ENCODE results near the gene EFNA5.

The EFNA5 gene

GRCh38 chr5:107652839-107653607, 17.7 kb downstream of the EFNA5 start:
- in situ Hi-C loops (cut with MboI; ENCODE audit: low pct_unique_long_range_greater_than_20kb, low sequenced_read_pairs), result no loop called here
- DNase-seq, result no peak

GRCh38 chr5:107652408-107652807, 18.3 kb downstream of the EFNA5 start:
- in situ Hi-C loops (cut with MboI; ENCODE audit: low pct_unique_long_range_greater_than_20kb, low sequenced_read_pairs), result no loop called here
- DNase-seq, result no peak

GRCh38 chr5:107651325-107651724, 19.4 kb downstream of the EFNA5 start:
- in situ Hi-C loops (cut with MboI; ENCODE audit: low pct_unique_long_range_greater_than_20kb, low sequenced_read_pairs), result no loop called here
- DNase-seq, result no peak

GRCh38 chr5:107646418-107646817, 24.3 kb downstream of the EFNA5 start:
- in situ Hi-C loops (cut with MboI; ENCODE audit: low pct_unique_long_range_greater_than_20kb, low sequenced_read_pairs), result no loop called here
- DNase-seq, result no peak

GRCh38 chr5:107640568-107640967, 30.2 kb downstream of the EFNA5 start:
- in situ Hi-C loops (cut with MboI; ENCODE audit: low pct_unique_long_range_greater_than_20kb, low sequenced_read_pairs), result no loop called here
- DNase-seq, result no peak

GRCh38 chr5:107639990-107640389, 30.7 kb downstream of the EFNA5 start:
- in situ Hi-C loops (cut with MboI; ENCODE audit: low pct_unique_long_range_greater_than_20kb, low sequenced_read_pairs), result no loop called here
- DNase-seq, result no peak

GRCh38 chr5:107636555-107636954, 34.2 kb downstream of the EFNA5 start:
- in situ Hi-C loops (cut with MboI; ENCODE audit: low pct_unique_long_range_greater_than_20kb, low sequenced_read_pairs), result no loop called here
- DNase-seq, result no peak

GRCh38 chr5:107636068-107636467, 34.7 kb downstream of the EFNA5 start:
- in situ Hi-C loops (cut with MboI; ENCODE audit: low pct_unique_long_range_greater_than_20kb, low sequenced_read_pairs), result no loop called here
- DNase-seq, result no peak

- DNase-seq, result no peak
- in situ Hi-C loops (cut with MboI; ENCODE audit: low pct_unique_long_range_greater_than_20kb, low sequenced_read_pairs), result no loop called here
These were observed 35.5 kb downstream of the EFNA5 start for GRCh38 chr5:107634981-107635848.

GRCh38 chr5:107633171-107633901, 37.4 kb downstream of the EFNA5 start:
- peak; percentile 22 for DNase-seq
- in situ Hi-C loops (cut with MboI; ENCODE audit: low pct_unique_long_range_greater_than_20kb, low sequenced_read_pairs), result no loop called here

- in situ Hi-C loops (cut with MboI; ENCODE audit: low pct_unique_long_range_greater_than_20kb, low sequenced_read_pairs), result no loop called here
- DNase-seq, result no peak
These were observed 38.9 kb downstream of the EFNA5 start for GRCh38 chr5:107631805-107632362.

GRCh38 chr5:107630184-107630583, 40.6 kb downstream of the EFNA5 start:
- no peak for DNase-seq

GRCh38 chr5:107624235-107624634, 46.5 kb downstream of the EFNA5 start:
- DNase-seq, result no peak
- in situ Hi-C loops (cut with MboI; ENCODE audit: low pct_unique_long_range_greater_than_20kb, low sequenced_read_pairs), result no loop called here

More at GRCh38 chr5:107630184-107630583, 40.6 kb downstream of the EFNA5 start:
- in situ Hi-C loops (cut with MboI; ENCODE audit: low pct_unique_long_range_greater_than_20kb, low sequenced_read_pairs), result no loop called here

- no peak for DNase-seq
- in situ Hi-C loops (cut with MboI; ENCODE audit: low pct_unique_long_range_greater_than_20kb, low sequenced_read_pairs), result no loop called here
These were observed 49.6 kb downstream of the EFNA5 start for GRCh38 chr5:107621089-107621488.

GRCh38 chr5:107619781-107620180, 51.0 kb downstream of the EFNA5 start:
- in situ Hi-C loops (cut with MboI; ENCODE audit: low pct_unique_long_range_greater_than_20kb, low sequenced_read_pairs), result no loop called here

GRCh38 chr5:107618242-107618641, 52.5 kb downstream of the EFNA5 start:
- in situ Hi-C loops (cut with MboI; ENCODE audit: low pct_unique_long_range_greater_than_20kb, low sequenced_read_pairs), result no loop called here

More at GRCh38 chr5:107619781-107620180, 51.0 kb downstream of the EFNA5 start:
- DNase-seq, result no peak

GRCh38 chr5:107617052-107617451, 53.7 kb downstream of the EFNA5 start:
- in situ Hi-C loops (cut with MboI; ENCODE audit: low pct_unique_long_range_greater_than_20kb, low sequenced_read_pairs), result no loop called here
- no peak for DNase-seq

More at GRCh38 chr5:107618242-107618641, 52.5 kb downstream of the EFNA5 start:
- DNase-seq, result no peak

GRCh38 chr5:107616213-107616612, 54.5 kb downstream of the EFNA5 start:
- in situ Hi-C loops (cut with MboI; ENCODE audit: low pct_unique_long_range_greater_than_20kb, low sequenced_read_pairs), result no loop called here
- no peak for DNase-seq

GRCh38 chr5:107615299-107615817, 55.4 kb downstream of the EFNA5 start:
- in situ Hi-C loops (cut with MboI; ENCODE audit: low pct_unique_long_range_greater_than_20kb, low sequenced_read_pairs), result no loop called here
- DNase-seq, result no peak

All from KBM-7 (cell line).